Right ventricle myocardium superior (tissue), 1 donor: ENCODE data around the gene C1orf56. TPM values are rescaled to one million over a fixed set of nuclear protein-coding genes. Genes with fewer than 3 reads are reported as not detected.

Experiments
- ATAC-seq: fragments of 200-7000 bp; cut with Tn5 transposase; one replicate; pipeline ENCODE4 v1.9.1; 2020; ENCODE audit warnings: mild to moderate bottlenecking; ENCODE audit not compliant: poor library complexity
- DNase-seq: peaks from one replicate; pipeline ENCODE4 v3.0.0-alpha.2; 2020
- intact Hi-C: fragments of 100-400 bp; cut with DNase I; formaldehyde crosslinking; loops from one replicate; pipeline ENCODE4 v1.11.2; 2022
- long read RNA-seq: library from polyadenylated mRNA; unstranded; transcript quantifications from one replicate; pipeline ENCODE4 v2.0.0, GENCODE V29; 2021
- total RNA-seq: library from RNA; stranded (reverse); fragmentation: NEBNext Ultra II Directional; extraction: Animal tissue kit (Norgen Biotek cat#: 25700); gene quantifications from one replicate; pipeline ENCODE4 v1.2.1, GENCODE V29; 2021
- donor health status: DM: no; HTN: yes; CAD: no; lungs with severe emphysema.

Gene C1orf56
- 7.3 TPM for total RNA-seq
- long read RNA-seq, transcript C1orf56-201 (2 exons, 2,096 nt): major isoform, 24 of 32 reads
- long read RNA-seq, partial matches to known transcripts: 0 of 32 reads
- long read RNA-seq, other reads (novel, unspliced or antisense): 8 of 32 reads

- intact Hi-C loops: no loop called here
- DNase-seq: peak; percentile 81
- ATAC-seq: peak; percentile 90
Observed at GRCh38 chr1:151047591-151047924, at the start of gene C1orf56. C1orf56 (plus strand) TSS chr1:151047751; CDS start chr1:151047848, 97 bp downstream.

- intact Hi-C loops: no loop called here
- DNase-seq (no peak), ATAC-seq (no peak)
Observed at GRCh38 chr1:150997949-150998348, 49.6 kb upstream of the C1orf56 start.

GRCh38 chr1:150999051-150999674 is 48.4 kb upstream of the C1orf56 start:
- ATAC-seq: no peak
- intact Hi-C loops: no loop called here
- no peak for DNase-seq

GRCh38 chr1:150999926-151000325 is 47.6 kb upstream of the C1orf56 start:
- no peak for ATAC-seq

GRCh38 chr1:151000408-151000807 is 47.1 kb upstream of the C1orf56 start:
- intact Hi-C loops: no loop called here
- no peak for DNase-seq
- no peak for ATAC-seq

More at GRCh38 chr1:150999926-151000325, 47.6 kb upstream of the C1orf56 start:
- no peak for DNase-seq
- intact Hi-C loops: no loop called here

GRCh38 chr1:151001602-151002001 is 45.9 kb upstream of the C1orf56 start:
- intact Hi-C loops: no loop called here
- ATAC-seq (no peak), DNase-seq (no peak)

- ATAC-seq (no peak), DNase-seq (no peak)
- intact Hi-C loops: no loop called here
Observed at GRCh38 chr1:151002051-151002450, 45.5 kb upstream of the C1orf56 start.

GRCh38 chr1:151002611-151003010 is 44.9 kb upstream of the C1orf56 start:
- ATAC-seq: no peak
- intact Hi-C loops: no loop called here
- DNase-seq: no peak

- ATAC-seq: no peak
- intact Hi-C loops: no loop called here
Observed at GRCh38 chr1:151003180-151003579, 44.4 kb upstream of the C1orf56 start.

GRCh38 chr1:151005729-151006319 is 41.7 kb upstream of the C1orf56 start:
- ATAC-seq (no peak), DNase-seq (no peak)
- intact Hi-C loops: no loop called here

More at GRCh38 chr1:151003180-151003579, 44.4 kb upstream of the C1orf56 start:
- DNase-seq: no peak

GRCh38 chr1:151006327-151007052 is 41.1 kb upstream of the C1orf56 start, which contains the start of gene MINDY1:
MINDY1 (minus strand) TSS chr1:151006902; CDS start chr1:151002617, 4,285 bp downstream.
- intact Hi-C loops: no loop called here
- ATAC-seq (peak; percentile 76), DNase-seq (peak; percentile 72)

GRCh38 chr1:151007853-151008243 is 39.7 kb upstream of the C1orf56 start:
- DNase-seq: no peak
- no peak for ATAC-seq
- intact Hi-C loops: no loop called here

GRCh38 chr1:151008244-151009205 is 39.0 kb upstream of the C1orf56 start, which contains the start of gene PRUNE1:
PRUNE1 (plus strand) TSS chr1:151008449; CDS start chr1:151008633, 184 bp downstream.
- DNase-seq: peak; percentile 98
- ATAC-seq: peak; percentile 92
- intact Hi-C loops: no loop called here

- ATAC-seq: no peak
- intact Hi-C loops: no loop called here
- DNase-seq: no peak
Observed at GRCh38 chr1:151009206-151009587, 38.4 kb upstream of the C1orf56 start.

GRCh38 chr1:151009674-151010345 is 37.7 kb upstream of the C1orf56 start:
- intact Hi-C loops: no loop called here

GRCh38 chr1:151010346-151010726 is 37.2 kb upstream of the C1orf56 start:
- no peak for DNase-seq
- intact Hi-C loops: no loop called here
- ATAC-seq: no peak

More at GRCh38 chr1:151009674-151010345, 37.7 kb upstream of the C1orf56 start:
- no peak for ATAC-seq
- no peak for DNase-seq

GRCh38 chr1:151011154-151011850 is 36.2 kb upstream of the C1orf56 start:
- ATAC-seq: no peak
- no peak for DNase-seq
- intact Hi-C loops: no loop called here
